ENCODE data around the gene GALNT8.

Gene GALNT8

DNA sequence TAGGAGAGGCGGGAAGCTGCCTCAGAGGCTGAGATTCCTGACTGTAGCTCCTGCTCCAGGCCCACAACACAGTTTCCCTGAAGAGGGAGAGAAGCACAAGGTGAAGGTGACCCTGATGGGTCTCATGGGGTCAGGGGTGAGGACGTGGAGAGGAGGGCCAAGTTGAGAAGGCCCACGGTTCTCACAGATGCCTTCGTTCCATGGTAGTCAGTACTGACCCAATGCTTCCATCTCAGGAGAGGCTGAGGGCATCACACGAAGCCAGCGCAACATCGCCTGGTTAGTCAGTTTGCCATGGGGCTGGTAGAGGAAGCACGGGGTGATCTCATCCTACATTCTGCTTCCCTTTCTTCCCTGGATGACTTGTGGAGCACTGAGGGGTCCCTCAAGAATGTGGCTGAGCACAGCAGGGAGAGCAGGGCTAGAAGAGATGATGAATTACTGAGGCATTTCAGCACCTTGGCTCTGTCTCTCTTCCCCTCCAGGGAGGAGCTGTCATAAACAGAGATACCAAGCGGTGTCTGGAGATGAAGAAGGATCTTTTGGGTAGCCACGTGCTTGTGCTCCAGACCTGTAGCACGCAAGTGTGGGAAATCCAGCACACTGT is 51.9 kb downstream of the GALNT8 start:
- TF ChIP-seq GATA3 (IDR thresholded peaks at IDR 0.05; ENCODE audit: low read depth, low read length) = no peak

GRCh38 chr12:4775936-4776335 is 55.7 kb downstream of the GALNT8 start:
- TF ChIP-seq GATA3 (IDR thresholded peaks at IDR 0.05; ENCODE audit: low read depth, low read length) (no peak), GATA2 (IDR thresholded peaks at IDR 0.05; ENCODE audit: low read depth, low read length) (no peak)

- TF ChIP-seq GATA2 (IDR thresholded peaks at IDR 0.05; ENCODE audit: low read depth, low read length) (no peak), GATA3 (IDR thresholded peaks at IDR 0.05; ENCODE audit: low read depth, low read length) (no peak)
These were observed 59.5 kb downstream of the GALNT8 start for GRCh38 chr12:4779749-4780148.

GRCh38 chr12:4780641-4781611 is 60.7 kb downstream of the GALNT8 start:
- no peak for TF ChIP-seq GATA2 (IDR thresholded peaks at IDR 0.05; ENCODE audit: low read depth, low read length)
- no peak for TF ChIP-seq GATA3 (IDR thresholded peaks at IDR 0.05; ENCODE audit: low read depth, low read length)

DNA sequence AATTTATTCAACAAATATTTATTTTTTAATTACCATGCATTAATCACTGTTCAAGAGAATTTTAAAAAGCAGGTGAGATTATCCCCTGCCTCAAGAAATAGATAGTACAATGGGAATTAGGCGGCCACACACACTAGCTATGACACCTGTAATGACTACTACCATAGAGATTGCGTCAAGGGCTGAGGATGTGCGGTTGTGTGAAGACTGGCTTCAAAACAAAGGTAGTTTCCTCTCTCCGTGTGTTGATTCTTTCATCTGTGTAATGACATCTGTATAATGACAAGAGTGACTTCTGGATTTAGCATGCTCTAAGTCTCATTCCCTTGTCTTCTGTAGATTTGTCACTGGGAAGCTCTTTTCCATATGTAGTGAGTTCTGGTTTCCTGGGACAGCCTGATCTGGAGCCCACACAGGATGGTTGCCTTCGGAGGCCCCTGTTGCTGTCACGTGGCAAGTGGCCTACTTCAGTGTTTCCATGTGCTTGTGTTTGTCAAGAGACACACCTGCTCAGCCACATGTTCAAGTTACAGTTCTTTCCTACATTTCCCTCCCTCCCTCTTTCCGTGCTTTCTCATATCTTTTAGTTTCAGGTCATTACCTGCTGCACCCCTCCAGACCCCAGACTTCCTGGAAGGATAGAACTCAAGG is 64.3 kb downstream of the GALNT8 start:
- TF ChIP-seq GATA3 (IDR thresholded peaks at IDR 0.05; ENCODE audit: low read depth, low read length) = no peak
- TF ChIP-seq GATA2 (IDR thresholded peaks at IDR 0.05; ENCODE audit: low read depth, low read length) = no peak

DNA sequence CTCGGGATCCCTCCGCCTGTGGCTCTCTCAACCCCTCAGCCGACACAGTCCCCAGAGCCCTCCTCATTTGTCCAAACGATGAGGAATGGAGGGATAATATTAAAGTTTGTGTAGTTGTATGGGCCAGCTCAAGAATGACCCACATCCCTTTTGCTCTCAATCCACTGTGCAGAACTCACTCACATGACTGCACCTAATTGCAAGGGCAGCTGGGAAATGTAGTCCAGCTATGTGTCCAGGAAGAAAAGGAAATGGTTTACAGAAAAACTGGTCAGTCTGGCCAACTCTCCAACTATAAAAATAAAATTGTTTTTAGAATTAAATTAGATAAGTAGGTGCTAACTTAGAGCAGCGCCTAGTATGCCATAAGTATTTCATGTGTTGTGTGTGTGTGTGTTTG is 66.6 kb downstream of the GALNT8 start:
- TF ChIP-seq GATA2 (IDR thresholded peaks at IDR 0.05; ENCODE audit: low read depth, low read length) (no peak), GATA3 (IDR thresholded peaks at IDR 0.05; ENCODE audit: low read depth, low read length) (no peak)

- TF ChIP-seq GATA2 (IDR thresholded peaks at IDR 0.05; ENCODE audit: low read depth, low read length) (no peak), GATA3 (IDR thresholded peaks at IDR 0.05; ENCODE audit: low read depth, low read length) (no peak)
These were observed 67.8 kb downstream of the GALNT8 start for GRCh38 chr12:4787965-4788364.

GRCh38 chr12:4789776-4790175 is 69.6 kb downstream of the GALNT8 start:
- TF ChIP-seq GATA3 (IDR thresholded peaks at IDR 0.05; ENCODE audit: low read depth, low read length) (no peak), GATA2 (IDR thresholded peaks at IDR 0.05; ENCODE audit: low read depth, low read length) (no peak)

GRCh38 chr12:4791497-4791896 is 71.3 kb downstream of the GALNT8 start:
- TF ChIP-seq GATA2 (IDR thresholded peaks at IDR 0.05; ENCODE audit: low read depth, low read length) (no peak), GATA3 (IDR thresholded peaks at IDR 0.05; ENCODE audit: low read depth, low read length) (no peak)

GRCh38 chr12:4794491-4794890 is 74.3 kb downstream of the GALNT8 start:
- TF ChIP-seq GATA2 (IDR thresholded peaks at IDR 0.05; ENCODE audit: low read depth, low read length) (no peak), GATA3 (IDR thresholded peaks at IDR 0.05; ENCODE audit: low read depth, low read length) (no peak)

DNA sequence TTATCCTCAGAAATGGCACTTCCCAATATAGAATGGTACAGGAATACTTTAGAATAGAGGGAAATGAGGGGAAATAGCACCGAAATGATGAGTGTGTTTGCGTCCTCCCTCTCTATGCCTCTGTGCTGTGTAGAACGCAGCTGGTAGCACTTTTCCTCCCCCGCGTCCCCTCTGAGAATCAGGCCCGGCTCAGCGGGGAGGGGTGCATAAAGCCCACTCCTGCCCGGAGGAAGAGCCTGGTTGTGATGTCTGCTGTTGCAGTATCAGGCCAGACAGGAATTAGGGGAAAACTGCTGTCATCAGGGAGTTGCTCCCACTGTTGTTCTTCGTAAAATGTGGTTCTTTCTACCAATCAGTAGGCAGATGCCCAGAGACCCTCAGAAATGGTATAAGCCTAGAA is 76.0 kb downstream of the GALNT8 start:
- no peak for TF ChIP-seq GATA2 (IDR thresholded peaks at IDR 0.05; ENCODE audit: low read depth, low read length)
- no peak for TF ChIP-seq GATA3 (IDR thresholded peaks at IDR 0.05; ENCODE audit: low read depth, low read length)

GRCh38 chr12:4796694-4797482 is 76.7 kb downstream of the GALNT8 start:
- no peak for TF ChIP-seq GATA3 (IDR thresholded peaks at IDR 0.05; ENCODE audit: low read depth, low read length)
- TF ChIP-seq GATA2 (IDR thresholded peaks at IDR 0.05; ENCODE audit: low read depth, low read length) = no peak

DNA sequence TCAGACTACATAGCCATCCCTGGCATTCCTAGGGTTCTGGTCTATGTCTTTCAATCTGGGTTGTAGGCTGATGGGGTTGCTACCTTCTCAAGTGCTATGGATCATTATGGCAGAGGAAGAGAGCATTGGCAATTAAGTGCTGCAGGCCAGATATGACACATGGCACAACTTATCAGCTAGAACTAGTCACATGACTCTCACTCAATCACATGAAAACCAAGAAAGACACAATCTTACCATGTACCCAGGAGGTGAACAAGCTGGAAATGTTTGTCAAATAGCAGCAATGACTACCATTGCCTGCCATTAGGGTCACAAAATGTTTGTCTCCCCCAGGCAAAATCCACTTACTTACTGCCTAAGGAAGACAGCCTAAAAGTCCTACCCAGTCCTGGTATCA is 80.4 kb downstream of the GALNT8 start:
- TF ChIP-seq GATA2 (IDR thresholded peaks at IDR 0.05; ENCODE audit: low read depth, low read length) (no peak), GATA3 (IDR thresholded peaks at IDR 0.05; ENCODE audit: low read depth, low read length) (no peak)

DNA sequence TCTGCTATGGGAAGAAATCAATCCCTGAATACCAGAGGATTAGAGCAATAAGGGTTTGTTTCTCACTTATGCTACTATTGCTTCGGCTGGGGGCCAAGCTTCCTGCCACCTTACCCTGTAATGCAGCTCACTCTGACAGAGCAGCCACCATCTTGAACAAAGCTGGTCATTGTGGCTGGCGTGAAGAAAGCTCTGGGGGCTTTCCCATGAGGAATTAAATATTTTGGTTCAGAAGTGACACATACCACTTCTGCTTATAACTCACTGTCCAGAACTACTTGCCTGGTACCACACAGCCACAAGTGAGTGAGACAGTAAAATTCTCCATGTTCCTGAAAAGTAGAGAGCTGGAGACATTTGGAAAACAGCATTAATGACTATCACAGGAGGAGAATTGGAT is 82.6 kb downstream of the GALNT8 start:
- TF ChIP-seq GATA2 (IDR thresholded peaks at IDR 0.05; ENCODE audit: low read depth, low read length) = no peak
- TF ChIP-seq GATA3 (IDR thresholded peaks at IDR 0.05; ENCODE audit: low read depth, low read length) = no peak
